Measurements from ENCODE around the gene KSR2.

Gene KSR2

GRCh38 chr12:117577122-117577657, 391.6 kb downstream of the KSR2 start:
- no peak for DNase-seq (ENCODE audit: low spot score)

- DNase-seq (ENCODE audit: low spot score), result no peak
Measured at GRCh38 chr12:117576053-117576452, 392.7 kb downstream of the KSR2 start.

- no peak for DNase-seq (ENCODE audit: low spot score)
Measured at GRCh38 chr12:117574655-117575054, 394.1 kb downstream of the KSR2 start.

GRCh38 chr12:117572755-117573154, 396.0 kb downstream of the KSR2 start:
- no peak for DNase-seq (ENCODE audit: low spot score)

- DNase-seq (ENCODE audit: low spot score), result no peak
Measured at GRCh38 chr12:117571321-117571720, 397.5 kb downstream of the KSR2 start.

GRCh38 chr12:117570608-117571007, 398.2 kb downstream of the KSR2 start:
- no peak for DNase-seq (ENCODE audit: low spot score)

GRCh38 chr12:117567644-117568216, 401.1 kb downstream of the KSR2 start:
- no peak for DNase-seq (ENCODE audit: low spot score)

GRCh38 chr12:117564881-117565280, 403.9 kb downstream of the KSR2 start:
- DNase-seq (ENCODE audit: low spot score), result no peak

- no peak for DNase-seq (ENCODE audit: low spot score)
Measured at GRCh38 chr12:117563706-117564105, 405.1 kb downstream of the KSR2 start.

- DNase-seq (ENCODE audit: low spot score), result no peak
Measured at GRCh38 chr12:117563007-117563406, 405.8 kb downstream of the KSR2 start.

- DNase-seq (ENCODE audit: low spot score), result no peak
Measured at GRCh38 chr12:117561990-117562389, 406.8 kb downstream of the KSR2 start.

- DNase-seq (ENCODE audit: low spot score), result no peak
Measured at GRCh38 chr12:117559978-117560377, 408.8 kb downstream of the KSR2 start.

GRCh38 chr12:117555889-117556288, 412.9 kb downstream of the KSR2 start:
- DNase-seq (ENCODE audit: low spot score), result no peak

- DNase-seq (ENCODE audit: low spot score), result no peak
Measured at GRCh38 chr12:117552971-117553370, 415.8 kb downstream of the KSR2 start.

- DNase-seq (ENCODE audit: low spot score), result no peak
Measured at GRCh38 chr12:117551665-117552064, 417.1 kb downstream of the KSR2 start.

- no peak for DNase-seq (ENCODE audit: low spot score)
Measured at GRCh38 chr12:117547209-117547608, 421.6 kb downstream of the KSR2 start.

- no peak for DNase-seq (ENCODE audit: low spot score)
Measured at GRCh38 chr12:117545216-117545615, 423.6 kb downstream of the KSR2 start.

GRCh38 chr12:117540011-117540410, 428.8 kb downstream of the KSR2 start:
- no peak for DNase-seq (ENCODE audit: low spot score)

GRCh38 chr12:117538926-117539325, 429.9 kb downstream of the KSR2 start:
- DNase-seq (ENCODE audit: low spot score), result no peak

GRCh38 chr12:117538032-117538690, 430.6 kb downstream of the KSR2 start:
- no peak for DNase-seq (ENCODE audit: low spot score)

- DNase-seq (ENCODE audit: low spot score), result no peak
Measured at GRCh38 chr12:117533687-117534086, 435.1 kb downstream of the KSR2 start.

- no peak for DNase-seq (ENCODE audit: low spot score)
Measured at GRCh38 chr12:117530796-117531195, 438.0 kb downstream of the KSR2 start.

- DNase-seq (ENCODE audit: low spot score), result no peak
Measured at GRCh38 chr12:117528538-117528937, 440.3 kb downstream of the KSR2 start.

- DNase-seq (ENCODE audit: low spot score), result no peak
Measured at GRCh38 chr12:117527479-117527855, 441.3 kb downstream of the KSR2 start.
